Measurements from ENCODE around the gene ACVR2B. TPM values are rescaled to one million over a fixed set of nuclear protein-coding genes. Genes with fewer than 3 reads are reported as not detected.
A peak's percentile ranks its signal among the peaks of the same experiment; 100 is the strongest.

ACVR2B gene
- total and polyA plus RNA-seq, 2 of the 13 experiments (the other 11 are each of a cell fraction or from before 2014, with no cell fraction given), result 10.0 to 12.7 TPM

DNA sequence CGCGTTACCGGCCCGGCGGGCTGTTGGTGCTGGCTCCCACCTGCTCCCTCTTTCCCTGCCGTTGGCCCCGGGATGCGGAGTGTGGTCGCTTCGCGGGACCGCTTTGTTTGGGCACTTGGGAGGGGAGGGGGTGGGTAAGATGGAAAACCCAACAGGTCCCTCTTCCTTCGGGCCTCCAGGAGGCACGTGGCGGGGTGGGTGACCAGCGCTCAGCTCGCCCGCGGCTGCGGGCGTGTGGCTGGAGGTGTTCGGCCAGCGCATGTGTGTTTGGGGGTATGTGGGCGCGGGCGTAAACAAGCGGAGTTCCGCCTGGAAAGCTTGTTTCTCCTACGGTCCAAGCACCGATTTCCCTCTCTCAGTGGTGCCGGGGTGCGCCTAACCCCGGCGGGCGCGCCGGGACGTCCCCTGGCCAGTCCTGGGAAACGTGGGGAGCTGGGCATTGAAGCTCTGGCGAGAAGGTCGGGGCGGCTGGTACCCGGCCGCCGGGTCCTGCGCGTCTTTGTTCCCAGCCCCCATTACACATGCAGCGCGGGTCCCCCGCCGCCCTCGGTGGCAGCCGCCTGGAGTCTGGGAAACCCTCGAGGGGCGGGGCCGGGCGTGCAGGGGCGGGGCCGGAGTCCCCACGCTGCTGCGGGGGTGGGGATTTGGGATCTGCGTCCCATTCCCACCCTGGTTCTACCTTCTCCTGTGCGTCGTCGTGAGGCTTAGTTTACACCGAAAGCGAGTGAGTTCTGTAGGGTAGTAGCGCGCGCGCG, 1.4 kb downstream of the ACVR2B start (continued):
- TF ChIP-seq ZNF331 (CRISPR knock-in tag; IDR thresholded peaks at IDR 0.05) (peak; percentile 44; the same call in 1 of the 2 replicates), PCBP1 (IDR thresholded peaks at IDR 0.05; ENCODE audit: borderline replicate concordance, low read depth, low read length) (peak; percentile 51; the same call in 1 of the 2 replicates), BCL6 (CRISPR knock-in tag; IDR thresholded peaks at IDR 0.05) (peak; percentile 53), LCORL (IDR thresholded peaks at IDR 0.05) (no peak), LCORL (CRISPR knock-in tag; IDR thresholded peaks at IDR 0.05) (peak; percentile 68), CHD2 (IDR thresholded peaks at IDR 0.05; ENCODE audit: low read depth, low read length) (no peak), ZC3H4 (CRISPR knock-in tag; IDR thresholded peaks at IDR 0.05; ENCODE audit: borderline replicate concordance) (no peak; the same call in 1 of the 2 replicates), DMAP1 (CRISPR knock-in tag; IDR thresholded peaks at IDR 0.05) (0 out of 2 replicates have a peak, but pooled peaks have one; percentile 18), RBFOX2 (IDR thresholded peaks at IDR 0.05; ENCODE audit: low read depth, low read length) (peak; percentile 80), SCMH1 (CRISPR knock-in tag; IDR thresholded peaks at IDR 0.05; ENCODE audit: borderline replicate concordance) (no peak), GTF3A (CRISPR knock-in tag; conservative IDR thresholded peaks at IDR 0.05) (0 out of 2 replicates have a peak, but pooled peaks have one; percentile 57), RXRA (CRISPR knock-in tag; IDR thresholded peaks at IDR 0.05) (peak; percentile 25), ZNF772 (CRISPR knock-in tag; IDR thresholded peaks at IDR 0.05) (peak; percentile 65), SAP130 (CRISPR knock-in tag; IDR thresholded peaks at IDR 0.05; ENCODE audit: low read depth) (peak; percentile 66), SP1 (IDR thresholded peaks at IDR 0.05) (no peak), SP1 (CRISPR knock-in tag; IDR thresholded peaks at IDR 0.05) (peak; percentile 59; the same call in 1 of the 2 replicates), ZBTB38 (CRISPR knock-in tag; IDR thresholded peaks at IDR 0.05) (no peak)
- TF ChIP-seq, protein P1, sequence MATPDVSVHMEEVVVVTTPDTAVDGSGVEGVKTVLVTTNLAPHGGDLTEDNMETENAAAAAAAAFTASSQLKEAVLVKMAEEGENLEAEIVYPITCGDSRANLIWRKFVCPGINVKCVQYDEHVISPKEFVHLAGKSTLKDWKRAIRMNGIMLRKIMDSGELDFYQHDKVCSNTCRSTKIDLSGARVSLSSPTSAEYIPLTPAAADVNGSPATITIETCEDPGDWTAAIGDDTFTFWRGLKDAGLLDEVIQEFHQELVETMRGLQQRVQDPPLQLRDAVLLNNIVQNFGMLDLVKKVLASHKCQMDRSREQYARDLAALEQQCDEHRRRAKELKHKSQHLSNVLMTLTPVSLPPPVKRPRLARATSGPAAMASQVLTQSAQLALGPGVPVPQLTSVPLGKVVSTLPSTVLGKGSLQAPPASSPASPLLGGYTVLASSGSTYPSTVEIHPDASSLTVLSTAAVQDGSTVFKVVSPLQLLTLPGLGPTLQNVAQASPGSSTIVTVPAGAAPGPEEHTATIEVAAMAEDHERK (CRISPR knock-in tag; IDR thresholded peaks at IDR 0.05; ENCODE audit: low read depth), result 0 out of 2 replicates have a peak, but pooled peaks have one; percentile 43
- TF ChIP-seq, protein P2, sequence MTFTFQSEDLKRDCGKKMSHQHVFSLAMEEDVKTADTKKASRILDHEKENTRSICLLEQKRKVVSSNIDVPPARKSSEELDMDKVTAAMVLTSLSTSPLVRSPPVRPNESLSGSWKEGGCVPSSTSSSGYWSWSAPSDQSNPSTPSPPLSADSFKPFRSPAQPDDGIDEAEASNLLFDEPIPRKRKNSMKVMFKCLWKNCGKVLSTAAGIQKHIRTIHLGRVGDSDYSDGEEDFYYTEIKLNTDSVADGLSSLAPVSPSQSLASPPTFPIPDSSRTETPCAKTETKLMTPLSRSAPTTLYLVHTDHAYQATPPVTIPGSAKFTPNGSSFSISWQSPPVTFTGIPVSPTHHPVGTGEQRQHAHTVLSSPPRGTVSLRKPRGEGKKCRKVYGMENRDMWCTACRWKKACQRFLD (CRISPR knock-in tag; IDR thresholded peaks at IDR 0.05; ENCODE audit: borderline replicate concordance), result 0 out of 2 replicates have a peak, but pooled peaks have one; percentile 32
- TF ChIP-seq, protein P3, sequence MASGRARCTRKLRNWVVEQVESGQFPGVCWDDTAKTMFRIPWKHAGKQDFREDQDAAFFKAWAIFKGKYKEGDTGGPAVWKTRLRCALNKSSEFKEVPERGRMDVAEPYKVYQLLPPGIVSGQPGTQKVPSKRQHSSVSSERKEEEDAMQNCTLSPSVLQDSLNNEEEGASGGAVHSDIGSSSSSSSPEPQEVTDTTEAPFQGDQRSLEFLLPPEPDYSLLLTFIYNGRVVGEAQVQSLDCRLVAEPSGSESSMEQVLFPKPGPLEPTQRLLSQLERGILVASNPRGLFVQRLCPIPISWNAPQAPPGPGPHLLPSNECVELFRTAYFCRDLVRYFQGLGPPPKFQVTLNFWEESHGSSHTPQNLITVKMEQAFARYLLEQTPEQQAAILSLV (CRISPR knock-in tag; IDR thresholded peaks at IDR 0.05; ENCODE audit: borderline replicate concordance), result peak; percentile 56; the same call in 1 of the 2 replicates
- TF ChIP-seq, protein P4, sequence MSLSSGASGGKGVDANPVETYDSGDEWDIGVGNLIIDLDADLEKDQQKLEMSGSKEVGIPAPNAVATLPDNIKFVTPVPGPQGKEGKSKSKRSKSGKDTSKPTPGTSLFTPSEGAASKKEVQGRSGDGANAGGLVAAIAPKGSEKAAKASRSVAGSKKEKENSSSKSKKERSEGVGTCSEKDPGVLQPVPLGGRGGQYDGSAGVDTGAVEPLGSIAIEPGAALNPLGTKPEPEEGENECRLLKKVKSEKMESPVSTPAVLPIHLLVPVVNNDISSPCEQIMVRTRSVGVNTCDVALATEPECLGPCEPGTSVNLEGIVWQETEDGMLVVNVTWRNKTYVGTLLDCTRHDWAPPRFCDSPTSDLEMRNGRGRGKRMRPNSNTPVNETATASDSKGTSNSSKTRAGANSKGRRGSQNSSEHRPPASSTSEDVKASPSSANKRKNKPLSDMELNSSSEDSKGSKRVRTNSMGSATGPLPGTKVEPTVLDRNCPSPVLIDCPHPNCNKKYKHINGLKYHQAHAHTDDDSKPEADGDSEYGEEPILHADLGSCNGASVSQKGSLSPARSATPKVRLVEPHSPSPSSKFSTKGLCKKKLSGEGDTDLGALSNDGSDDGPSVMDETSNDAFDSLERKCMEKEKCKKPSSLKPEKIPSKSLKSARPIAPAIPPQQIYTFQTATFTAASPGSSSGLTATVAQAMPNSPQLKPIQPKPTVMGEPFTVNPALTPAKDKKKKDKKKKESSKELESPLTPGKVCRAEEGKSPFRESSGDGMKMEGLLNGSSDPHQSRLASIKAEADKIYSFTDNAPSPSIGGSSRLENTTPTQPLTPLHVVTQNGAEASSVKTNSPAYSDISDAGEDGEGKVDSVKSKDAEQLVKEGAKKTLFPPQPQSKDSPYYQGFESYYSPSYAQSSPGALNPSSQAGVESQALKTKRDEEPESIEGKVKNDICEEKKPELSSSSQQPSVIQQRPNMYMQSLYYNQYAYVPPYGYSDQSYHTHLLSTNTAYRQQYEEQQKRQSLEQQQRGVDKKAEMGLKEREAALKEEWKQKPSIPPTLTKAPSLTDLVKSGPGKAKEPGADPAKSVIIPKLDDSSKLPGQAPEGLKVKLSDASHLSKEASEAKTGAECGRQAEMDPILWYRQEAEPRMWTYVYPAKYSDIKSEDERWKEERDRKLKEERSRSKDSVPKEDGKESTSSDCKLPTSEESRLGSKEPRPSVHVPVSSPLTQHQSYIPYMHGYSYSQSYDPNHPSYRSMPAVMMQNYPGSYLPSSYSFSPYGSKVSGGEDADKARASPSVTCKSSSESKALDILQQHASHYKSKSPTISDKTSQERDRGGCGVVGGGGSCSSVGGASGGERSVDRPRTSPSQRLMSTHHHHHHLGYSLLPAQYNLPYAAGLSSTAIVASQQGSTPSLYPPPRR (CRISPR knock-in tag; IDR thresholded peaks at IDR 0.05; ENCODE audit: borderline replicate concordance), result peak; percentile 44; the same call in 1 of the 2 replicates

Measured in HepG2 (cell line).